HFF-Myc (cell line): Measurements from ENCODE around the gene ZNF649.
"Not testable (repeated sequence)": the region's sequence is repeated elsewhere in the genome, so short reads cannot be mapped to it uniquely, and the experiment has no call there.

Experiments used
- DNase-seq: peaks from one replicate; pipeline ENCODE4 v3.0.0-alpha.2; 2011; ENCODE audit warnings: low read depth; ENCODE audit errors: extremely low read depth
- H3K4me3 ChIP-seq: replicated peaks from 2 replicates; pipeline ENCODE4 v1.5.1; 2011; ENCODE audit warnings: low read depth, mild to moderate bottlenecking, control low read depth, low read length
- CTCF ChIP-seq: IDR thresholded peaks from 2 replicates; pipeline ENCODE4 v1.5.1; 2012; ENCODE audit warnings: mild to moderate bottlenecking, low read depth, low read length, control low read depth; ENCODE audit errors: missing control alignments

Gene ZNF649

GRCh38 chr19:51915324-51915867 is 10.6 kb upstream of the ZNF649 start:
- no peak for TF ChIP-seq CTCF
- no peak for DNase-seq
- H3K4me3 ChIP-seq: no peak overlapping the region

GRCh38 chr19:51907981-51908380 is 3.2 kb upstream of the ZNF649 start:
- H3K4me3 ChIP-seq: not testable (repeated sequence)

GRCh38 chr19:51906108-51906507 is 1.3 kb upstream of the ZNF649 start:
- not testable (repeated sequence) for DNase-seq, H3K4me3 ChIP-seq

More at GRCh38 chr19:51907981-51908380, 3.2 kb upstream of the ZNF649 start:
- DNase-seq: not testable (repeated sequence)

GRCh38 chr19:51905639-51906038 is 822 bp upstream of the ZNF649 start:
- DNase-seq, H3K4me3 ChIP-seq: not testable (repeated sequence)

- no peak for TF ChIP-seq CTCF
- no peak overlapping the region for H3K4me3 ChIP-seq
- no peak for DNase-seq
Observed at GRCh38 chr19:51905206-51905605, 389 bp upstream of the ZNF649 start.

- peak overlapping the region; percentile 64; the same call in 1 of the 2 replicates for H3K4me3 ChIP-seq
- no peak for TF ChIP-seq CTCF
- DNase-seq: no peak
Observed at GRCh38 chr19:51903192-51903591, 1.6 kb downstream of the ZNF649 start.

- H3K4me3 ChIP-seq: no peak overlapping the region
- no peak for DNase-seq
- no peak for TF ChIP-seq CTCF
Observed at GRCh38 chr19:51901860-51902259, 3.0 kb downstream of the ZNF649 start.

- no peak for DNase-seq
- H3K4me3 ChIP-seq: no peak overlapping the region
- no peak for TF ChIP-seq CTCF
Observed at GRCh38 chr19:51891193-51891747, 13.5 kb downstream of the ZNF649 start.
